ENCODE measurements around the gene MAGI1.

GRCh38 chr3:65653731-65654130, 385.0 kb downstream of the MAGI1 start:
- TF ChIP-seq CTCF (IDR thresholded peaks at IDR 0.05) (no peak), POLR2AphosphoS5 (IDR thresholded peaks at IDR 0.05) (no peak), POLR2A (IDR thresholded peaks at IDR 0.05) (no peak)
